HepG2 (cell line): Measurements from ENCODE around the gene SYT7. TPM values are rescaled to one million over a fixed set of nuclear protein-coding genes. Genes with fewer than 3 reads are reported as not detected.

Experiments
- AKNA ChIP-seq: sonication (generic); formaldehyde crosslinking; IDR thresholded peaks from 2 replicates; pipeline ENCODE4 v1.4.0; 2020; ENCODE audit warnings: missing genetic modification reagents, borderline replicate concordance
- E2F1 ChIP-seq: sonication (generic); formaldehyde crosslinking; IDR thresholded peaks from 2 replicates; pipeline ENCODE4 v1.5.0; 2020; ENCODE audit warnings: missing genetic modification reagents
- IKZF4 ChIP-seq: sonication (generic); formaldehyde crosslinking; IDR thresholded peaks from 2 replicates; pipeline ENCODE4 v1.5.1; 2020; ENCODE audit warnings: borderline replicate concordance, mild to moderate bottlenecking, low read depth, missing genetic modification reagents; ENCODE audit errors: not compliant biosample characterization
- SOX5 ChIP-seq: IDR thresholded peaks from 2 replicates; pipeline ENCODE4 v1.6.1; 2016; ENCODE audit warnings: borderline replicate concordance
- TCF7 ChIP-seq: sonication (generic); IDR thresholded peaks from 2 replicates; pipeline ENCODE4 v1.6.1; 2016; ENCODE audit warnings: antibody characterized with exemption, low read depth
- ZGPAT ChIP-seq: IDR thresholded peaks from 2 replicates; pipeline ENCODE4 v1.6.1; 2016; ENCODE audit warnings: mild to moderate bottlenecking
- ZNF124 ChIP-seq: sonication (generic); formaldehyde crosslinking; IDR thresholded peaks from 2 replicates; pipeline ENCODE4 v1.4.0; 2020; ENCODE audit warnings: missing genetic modification reagents
- ZNF138 ChIP-seq: sonication (generic); formaldehyde crosslinking; IDR thresholded peaks from 2 replicates; pipeline ENCODE4 v1.5.0; 2020; ENCODE audit warnings: mild to moderate bottlenecking, low read depth, missing genetic modification reagents
- ZNF274 ChIP-seq: sonication (generic); formaldehyde crosslinking; IDR thresholded peaks from 2 replicates; pipeline ENCODE4 v1.5.1; 2020; ENCODE audit warnings: mild to moderate bottlenecking, missing genetic modification reagents
- ZNF446 ChIP-seq: sonication (generic); formaldehyde crosslinking; IDR thresholded peaks from 2 replicates; pipeline ENCODE4 v1.5.0; 2020; ENCODE audit warnings: mild to moderate bottlenecking, missing genetic modification reagents
- ZNF687 ChIP-seq: sonication (generic); formaldehyde crosslinking; IDR thresholded peaks from 2 replicates; pipeline ENCODE4 v1.5.1; 2020; ENCODE audit warnings: mild to moderate bottlenecking, missing genetic modification reagents, moderate library complexity
- ZNF768 ChIP-seq: sonication (generic); formaldehyde crosslinking; IDR thresholded peaks from 2 replicates; pipeline ENCODE4 v1.4.0; 2020; ENCODE audit warnings: missing genetic modification reagents
- ZNF883 ChIP-seq: sonication (generic); formaldehyde crosslinking; IDR thresholded peaks from 2 replicates; pipeline ENCODE4 v1.5.1; 2020; ENCODE audit warnings: mild to moderate bottlenecking, missing genetic modification reagents; ENCODE audit errors: not compliant biosample characterization
- polyA plus RNA-seq, 8 experiments: library from polyadenylated mRNA; depleted of rRNA in 3 of 8; stranded (reverse) in 7 of 8; unstranded in 1 of 8; fragments of >200 nt; fragmentation: Illumina TruSeq in 4 of 8; extraction: Trizol in 4 of 8; gene quantifications; 2 replicates each; pipeline versions ENCODE4 v1.2.1 to v1.2.3, GENCODE V29; 2011 to 2016; ENCODE audit warnings: low read depth in 4 of 8, missing spikeins in 1 of 8, mixed read lengths in 1 of 8; ENCODE audit not compliant: insufficient read depth in 1 of 8
- total RNA-seq, 5 experiments: library from RNA; depleted of rRNA; stranded (reverse); fragments of >200 nt; fragmentation: Illumina TruSeq; extraction: Trizol; gene quantifications; 2 replicates each; pipeline ENCODE4 v1.2.3, GENCODE V29; 2016; ENCODE audit warnings: low read depth in 1 of 5

Gene SYT7
- total and polyA plus RNA-seq, 2 of the 13 experiments (the other 11 are each of a cell fraction or from before 2014, with no cell fraction given): 1.4 to 4.4 TPM

GRCh38 chr11:61598886-61599868, 18.3 kb upstream of the SYT7 start (continued):
- no peak for TF ChIP-seq AKNA
- TF ChIP-seq ZNF883 (CRISPR knock-in tag): peak; percentile 27
- no peak for TF ChIP-seq TCF7
- TF ChIP-seq ZNF768 (CRISPR knock-in tag): 0 out of 2 replicates have a peak, but pooled peaks have one; percentile 14
- no peak for TF ChIP-seq ZNF124 (CRISPR knock-in tag)
- TF ChIP-seq ZNF138 (CRISPR knock-in tag): no peak
- TF ChIP-seq ZNF274 (CRISPR knock-in tag): no peak
- TF ChIP-seq ZNF446 (CRISPR knock-in tag): no peak
- no peak for TF ChIP-seq ZGPAT (CRISPR knock-in tag)
- TF ChIP-seq E2F1: no peak
- peak; percentile 48; the same call in 1 of the 2 replicates for TF ChIP-seq ZNF687 (CRISPR knock-in tag)
- no peak for TF ChIP-seq SOX5 (CRISPR knock-in tag)
- TF ChIP-seq IKZF4 (CRISPR knock-in tag): no peak
